OCI-LY7 (cell line): ENCODE data around the gene CRTC1.

Experiments
- EZH2phosphoT487 ChIP-seq: fragments of 200-600 bp; sonication (generic); IDR thresholded peaks from 2 replicates; pipeline ENCODE4 v1.6.1; 2018; ENCODE audit warnings: low read depth, borderline replicate concordance, mild to moderate bottlenecking, mixed run types, antibody characterized with exemption, low read length, moderate library complexity, mixed read lengths
- TF ChIP-seq, protein P1 (sequence below): fragments of 200-600 bp; sonication (generic); conservative IDR thresholded peaks from 2 replicates; pipeline ENCODE4 v1.5.1; 2014; ENCODE audit warnings: mild to moderate bottlenecking, antibody characterized with exemption, low read length, moderate library complexity, mixed read lengths

DNA sequence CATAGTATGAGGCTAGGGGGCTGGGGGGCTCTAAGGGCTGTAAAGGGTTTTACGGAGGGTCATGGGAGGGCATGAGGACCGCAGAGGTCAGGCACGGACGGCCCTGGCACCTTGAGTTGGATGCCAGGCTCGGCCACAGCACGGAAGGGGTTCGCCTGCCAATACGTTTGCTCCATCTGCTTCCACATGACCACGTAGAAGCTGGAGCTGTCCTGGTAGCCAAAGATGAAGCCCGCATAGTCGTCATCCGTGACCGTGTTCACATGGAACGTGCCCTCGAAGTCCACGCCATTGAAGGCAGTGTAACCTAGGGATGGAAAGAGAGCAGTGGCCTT, 101.3 kb downstream of the CRTC1 start:
- TF ChIP-seq, protein P1, sequence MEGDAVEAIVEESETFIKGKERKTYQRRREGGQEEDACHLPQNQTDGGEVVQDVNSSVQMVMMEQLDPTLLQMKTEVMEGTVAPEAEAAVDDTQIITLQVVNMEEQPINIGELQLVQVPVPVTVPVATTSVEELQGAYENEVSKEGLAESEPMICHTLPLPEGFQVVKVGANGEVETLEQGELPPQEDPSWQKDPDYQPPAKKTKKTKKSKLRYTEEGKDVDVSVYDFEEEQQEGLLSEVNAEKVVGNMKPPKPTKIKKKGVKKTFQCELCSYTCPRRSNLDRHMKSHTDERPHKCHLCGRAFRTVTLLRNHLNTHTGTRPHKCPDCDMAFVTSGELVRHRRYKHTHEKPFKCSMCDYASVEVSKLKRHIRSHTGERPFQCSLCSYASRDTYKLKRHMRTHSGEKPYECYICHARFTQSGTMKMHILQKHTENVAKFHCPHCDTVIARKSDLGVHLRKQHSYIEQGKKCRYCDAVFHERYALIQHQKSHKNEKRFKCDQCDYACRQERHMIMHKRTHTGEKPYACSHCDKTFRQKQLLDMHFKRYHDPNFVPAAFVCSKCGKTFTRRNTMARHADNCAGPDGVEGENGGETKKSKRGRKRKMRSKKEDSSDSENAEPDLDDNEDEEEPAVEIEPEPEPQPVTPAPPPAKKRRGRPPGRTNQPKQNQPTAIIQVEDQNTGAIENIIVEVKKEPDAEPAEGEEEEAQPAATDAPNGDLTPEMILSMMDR: no peak
- no peak for TF ChIP-seq EZH2phosphoT487
